H9 (cell line): ENCODE data around the gene SLC35B2. TPM values are rescaled to one million over a fixed set of nuclear protein-coding genes. Genes with fewer than 3 reads are reported as not detected.

ENCODE experiments used
- DNase-seq: peaks from one replicate; pipeline ENCODE4 v3.0.0-alpha.2; 2017
- H2AFZ ChIP-seq: one replicate; pipeline ENCODE4 v1.6.1; 2013; ENCODE audit warnings: mild to moderate bottlenecking, low read length, control low read depth, moderate library complexity
- H2AK5ac ChIP-seq: 2 replicates; pipeline ENCODE4 v1.6.1; 2013; ENCODE audit warnings: low read length, control low read depth, mixed read lengths; ENCODE audit not compliant: insufficient read length
- H2BK120ac ChIP-seq: one replicate; pipeline ENCODE4 v1.6.1; 2013; ENCODE audit warnings: low read depth, mild to moderate bottlenecking, low read length, control low read depth, inconsistent platforms; ENCODE audit not compliant: poor library complexity, severe bottlenecking
- H2BK12ac ChIP-seq: 2 replicates; pipeline ENCODE4 v1.6.1; 2013; ENCODE audit warnings: low read length, control low read depth, mixed read lengths, low read depth; ENCODE audit not compliant: insufficient read length
- H2BK15ac ChIP-seq: 2 replicates; pipeline ENCODE4 v1.6.1; 2013; ENCODE audit warnings: low read depth, low read length, control low read depth
- H2BK20ac ChIP-seq: one replicate; pipeline ENCODE4 v1.6.1; 2013; ENCODE audit warnings: low read depth, mild to moderate bottlenecking, low read length, control low read depth, inconsistent platforms; ENCODE audit not compliant: poor library complexity, severe bottlenecking
- H2BK5ac ChIP-seq: 2 replicates; pipeline ENCODE4 v1.6.1; 2013; ENCODE audit warnings: low read length, control low read depth, mixed read lengths; ENCODE audit not compliant: insufficient read length
- H3K14ac ChIP-seq: 2 replicates; pipeline ENCODE4 v1.6.1; 2013; ENCODE audit warnings: low read length, control low read depth; ENCODE audit not compliant: insufficient read depth
- H3K18ac ChIP-seq: 2 replicates; pipeline ENCODE4 v1.6.1; 2013; ENCODE audit warnings: low read depth, mild to moderate bottlenecking, mixed read lengths, low read length, control low read depth; ENCODE audit not compliant: insufficient read length
- H3K23ac ChIP-seq: 2 replicates; pipeline ENCODE4 v1.6.1; 2013; ENCODE audit warnings: low read length, control low read depth, mixed read lengths, low read depth; ENCODE audit not compliant: insufficient read length
- H3K23me2 ChIP-seq: 2 replicates; pipeline ENCODE4 v1.6.1; 2013; ENCODE audit warnings: low read depth, mild to moderate bottlenecking, mixed read lengths, low read length, control low read depth; ENCODE audit not compliant: insufficient read length, poor library complexity, severe bottlenecking
- H3K27ac ChIP-seq: 2 replicates; pipeline ENCODE4 v1.5.1; 2013; ENCODE audit warnings: low read length, control low read depth, mixed read lengths, low read depth; ENCODE audit not compliant: insufficient read length
- H3K27me3 ChIP-seq: 2 replicates; pipeline ENCODE4 v1.6.1; 2013; ENCODE audit warnings: low read length, control low read depth, inconsistent platforms; ENCODE audit not compliant: insufficient read depth
- H3K4ac ChIP-seq: 2 replicates; pipeline ENCODE4 v1.6.1; 2013; ENCODE audit warnings: low read depth, mild to moderate bottlenecking, control low read depth, inconsistent platforms, low read length, moderate library complexity
- H3K4me1 ChIP-seq: 2 replicates; pipeline ENCODE4 v1.6.1; 2013; ENCODE audit warnings: low read length, control low read depth, inconsistent platforms; ENCODE audit not compliant: insufficient read depth
- H3K4me2 ChIP-seq: 2 replicates; pipeline ENCODE4 v1.6.1; 2013; ENCODE audit warnings: low read length, control low read depth, mixed read lengths; ENCODE audit not compliant: insufficient read length, insufficient read depth
- H3K56ac ChIP-seq: 2 replicates; pipeline ENCODE4 v1.6.1; 2013; ENCODE audit warnings: low read depth, mild to moderate bottlenecking, mixed read lengths, low read length, control low read depth; ENCODE audit not compliant: insufficient read length
- H3K79me1 ChIP-seq: 2 replicates; pipeline ENCODE4 v1.6.1; 2013; ENCODE audit warnings: low read depth, mild to moderate bottlenecking, moderate library complexity, low read length, control low read depth, inconsistent platforms; ENCODE audit not compliant: insufficient read depth, poor library complexity, severe bottlenecking
- H3K79me2 ChIP-seq: 2 replicates; pipeline ENCODE4 v1.6.1; 2013; ENCODE audit warnings: low read length, control low read depth, inconsistent platforms; ENCODE audit not compliant: insufficient read depth
- H3K9ac ChIP-seq: 2 replicates; pipeline ENCODE4 v1.6.1; 2013; ENCODE audit warnings: low read length, control low read depth, mixed read lengths; ENCODE audit not compliant: insufficient read length; ENCODE audit errors: extremely low read depth
- H3K9me3 ChIP-seq: one replicate; pipeline ENCODE4 v1.6.1; 2013; ENCODE audit warnings: low read depth, low read length, inconsistent platforms; ENCODE audit not compliant: control insufficient read depth
- H3T11ph ChIP-seq: one replicate; pipeline ENCODE4 v1.6.1; 2013; ENCODE audit warnings: mild to moderate bottlenecking, low read length, control low read depth, inconsistent platforms
- H4K20me1 ChIP-seq: one replicate; pipeline ENCODE4 v1.6.1; 2013; ENCODE audit not compliant: control insufficient read depth, insufficient read length, insufficient read depth
- H4K5ac ChIP-seq: 2 replicates; pipeline ENCODE4 v1.6.1; 2013; ENCODE audit warnings: low read depth, mild to moderate bottlenecking, mixed read lengths, low read length, control low read depth; ENCODE audit not compliant: insufficient read length
- H4K8ac ChIP-seq: replicated peaks from 2 replicates; pipeline ENCODE4 v1.6.1; 2013; ENCODE audit warnings: low read length, control low read depth, mixed read lengths, low read depth; ENCODE audit not compliant: insufficient read length
- H4K91ac ChIP-seq: 2 replicates; pipeline ENCODE4 v1.6.1; 2013; ENCODE audit warnings: low read depth, mild to moderate bottlenecking, moderate library complexity, mixed read lengths, low read length, control low read depth; ENCODE audit not compliant: insufficient read length
- H3K27ac Mint-ChIP-seq, 3 experiments: 2 replicates in 2 of 3; 3 replicates in 1 of 3; pipeline ENCODE4 v1.8.0; 2020 to 2021; ENCODE audit warnings: mixed read lengths in 3 of 3, mild to moderate bottlenecking in 1 of 3, moderate library complexity in 1 of 3
- H3K27me3 Mint-ChIP-seq: 2 replicates; pipeline ENCODE4 v1.8.0; 2021; ENCODE audit warnings: low read depth, mild to moderate bottlenecking, moderate library complexity, mixed read lengths
- H3K36me3 Mint-ChIP-seq, 3 experiments: 2 replicates in 2 of 3; 3 replicates in 1 of 3; pipeline ENCODE4 v1.8.0; 2020 to 2021; ENCODE audit warnings: low read depth in 3 of 3, mixed read lengths in 3 of 3; ENCODE audit not compliant: insufficient read depth in 1 of 3
- H3K4me1 Mint-ChIP-seq, 2 experiments: 2 replicates each; pipeline ENCODE4 v1.8.0; 2020; ENCODE audit warnings: mixed read lengths in 2 of 2
- H3K4me3 Mint-ChIP-seq, 2 experiments: 2 replicates in 1 of 2; 3 replicates in 1 of 2; pipeline ENCODE4 v1.8.0; 2020 to 2021; ENCODE audit warnings: mild to moderate bottlenecking in 2 of 2, mixed read lengths in 2 of 2, moderate library complexity in 1 of 2
- H3K9me3 Mint-ChIP-seq, 2 experiments: 2 replicates in 1 of 2; 3 replicates in 1 of 2; pipeline ENCODE4 v1.8.0; 2020; ENCODE audit warnings: mild to moderate bottlenecking in 2 of 2, mixed read lengths in 2 of 2, moderate library complexity in 1 of 2
- CTCF ChIP-seq: fragments of 200-600 bp; sonication (generic); conservative IDR thresholded peaks from 3 replicates; pipeline ENCODE4 v1.8.0; 2021; ENCODE audit warnings: antibody characterized with exemption, mild to moderate bottlenecking
- WGBS: extraction: QIAGEN DNeasy Blood & Tissue Kit; methylation state at CpG from one replicate; pipeline ENCODE4 v1.1.7; 2013; ENCODE audit warnings: missing lambda C conversion rate, low lambda C conversion rate, mixed read lengths; ENCODE audit not compliant: insufficient read length; ENCODE audit errors: extremely low coverage; 5-methylcytosine and 5-hydroxymethylcytosine counted together
- total RNA-seq: library from RNA; stranded (reverse); gene quantifications from 2 replicates; pipeline ENCODE4 v1.2.1, GENCODE V29; 2021

The SLC35B2 gene
- total RNA-seq, 1 experiment from 2014 or later, result 34.5 TPM

- peak overlapping the region; percentile 71 to 84 for H3K4me3 Mint-ChIP-seq
- no peaks in the 10 kb centered on the region for H3K9me3 ChIP-seq
- H3K9me3 Mint-ChIP-seq, result no peaks in the 10 kb centered on the region
- H3K4me1 ChIP-seq, result no peaks in the 10 kb centered on the region; the same call in 1 of the 2 replicates
- peak; percentile 99 for TF ChIP-seq CTCF
- H3K14ac ChIP-seq, result no peak overlapping the region; the same call in 1 of the 2 replicates
- H2BK5ac ChIP-seq, result no peak overlapping the region
- no peak overlapping the region for H3K23ac ChIP-seq
- H4K91ac ChIP-seq, result no peak overlapping the region
- H3T11ph ChIP-seq, result no peak overlapping the region
- H3K9ac ChIP-seq, result peak overlapping the region; percentile 16
- H3K79me1 ChIP-seq, result no peaks in the 10 kb centered on the region
- WGBS, result no CpG with 5 or more reads among the region's 42 CpGs
- H3K27ac ChIP-seq, result no peak overlapping the region
- peak overlapping the region in 2 of 3 experiments; percentile 94 to 97; a peak in 4 of 7 replicates for H3K27ac Mint-ChIP-seq
- no peaks in the 10 kb centered on the region for H3K27me3 ChIP-seq
- H4K8ac ChIP-seq, result no peak overlapping the region
- H3K27me3 Mint-ChIP-seq, result peaks cover 16% of the 10 kb centered on the region
- peak; percentile 69 for DNase-seq
- no peak overlapping the region for H2BK120ac ChIP-seq
- peak overlapping the region; percentile 21 for H3K4me2 ChIP-seq
- peaks cover 13 to 27% (median 25%) of the 10 kb centered on the region in 3 experiments; a peak in 6 of 7 replicates for H3K36me3 Mint-ChIP-seq
- no peak overlapping the region for H2BK20ac ChIP-seq
- no peak overlapping the region for H3K56ac ChIP-seq
- peak overlapping the region; percentile 22 for H3K18ac ChIP-seq
- no peaks in the 10 kb centered on the region for H3K79me2 ChIP-seq
- H4K5ac ChIP-seq, result no peak overlapping the region
- no peak overlapping the region for H3K4ac ChIP-seq
- no peak overlapping the region for H2AFZ ChIP-seq
- no peak overlapping the region for H2AK5ac ChIP-seq
- H3K23me2 ChIP-seq, result peaks cover 3% of the 10 kb centered on the region
- no peaks in the 10 kb centered on the region for H4K20me1 ChIP-seq
- H2BK15ac ChIP-seq, result no peak overlapping the region
- no peak overlapping the region for H2BK12ac ChIP-seq
- H3K4me1 Mint-ChIP-seq, result peaks cover 35 to 38% of the 10 kb centered on the region in 2 experiments
Observed at GRCh38 chr6:44237813-44238433, 19.4 kb downstream of the SLC35B2 start.
